Globus pallidus (tissue), 1 donor: ENCODE measurements around the gene PSG6.
"Not testable (repeated sequence)": the region's sequence is repeated elsewhere in the genome, so short reads cannot be mapped to it uniquely, and the experiment has no call there.

Source experiments
- DNase-seq: peaks from one replicate; pipeline ENCODE4 v3.0.0-alpha.2; 2015; ENCODE audit warnings: low spot score

Gene PSG6

GRCh38 chr19:42917634-42918033, at the start of gene PSG6:
Gene PSG6, minus strand, starts transcription at chr19:42917894. Its CDS starts 102 bp downstream, at chr19:42917792.
- DNase-seq = not testable (repeated sequence)

- no peak for DNase-seq
Observed at GRCh38 chr19:42965176-42965575, 47.5 kb upstream of the PSG6 start.

- DNase-seq = no peak
Observed at GRCh38 chr19:42961119-42961518, 43.4 kb upstream of the PSG6 start.

GRCh38 chr19:42952126-42952525, 34.4 kb upstream of the PSG6 start:
- DNase-seq = not testable (repeated sequence)

- DNase-seq = not testable (repeated sequence)
Observed at GRCh38 chr19:42951476-42951875, 33.8 kb upstream of the PSG6 start.

GRCh38 chr19:42942187-42942789, 24.6 kb upstream of the PSG6 start:
- no peak for DNase-seq

GRCh38 chr19:42937107-42937506, 19.4 kb upstream of the PSG6 start, which contains the start of gene PSG7:
Gene PSG7, minus strand, starts transcription at chr19:42937207. Its CDS starts 131 bp downstream, at chr19:42937076.
- DNase-seq = not testable (repeated sequence)

GRCh38 chr19:42934726-42935125, 17.0 kb upstream of the PSG6 start:
- not testable (repeated sequence) for DNase-seq

GRCh38 chr19:42934183-42934582, 16.5 kb upstream of the PSG6 start:
- DNase-seq = not testable (repeated sequence)

GRCh38 chr19:42933412-42933811, 15.7 kb upstream of the PSG6 start:
- not testable (repeated sequence) for DNase-seq

- DNase-seq = not testable (repeated sequence)
Observed at GRCh38 chr19:42932485-42933101, 14.9 kb upstream of the PSG6 start.

- not testable (repeated sequence) for DNase-seq
Observed at GRCh38 chr19:42930214-42930613, 12.5 kb upstream of the PSG6 start.

GRCh38 chr19:42928896-42929295, 11.2 kb upstream of the PSG6 start:
- DNase-seq = no peak

GRCh38 chr19:42926781-42927180, 9.1 kb upstream of the PSG6 start:
- DNase-seq = no peak

- DNase-seq = peak; percentile 21
Observed at GRCh38 chr19:42923106-42923505, 5.4 kb upstream of the PSG6 start.

- not testable (repeated sequence) for DNase-seq
Observed at GRCh38 chr19:42920971-42921370, 3.3 kb upstream of the PSG6 start.

- DNase-seq = no peak
Observed at GRCh38 chr19:42919757-42920079, 2.0 kb upstream of the PSG6 start.

- not testable (repeated sequence) for DNase-seq
Observed at GRCh38 chr19:42919070-42919756, 1.5 kb upstream of the PSG6 start.

- DNase-seq = not testable (repeated sequence)
Observed at GRCh38 chr19:42918377-42919069, 829 bp upstream of the PSG6 start.

GRCh38 chr19:42916931-42917330, 763 bp downstream of the PSG6 start:
- not testable (repeated sequence) for DNase-seq

GRCh38 chr19:42913516-42913915, 4.2 kb downstream of the PSG6 start:
- DNase-seq = not testable (repeated sequence)

GRCh38 chr19:42912941-42913340, 4.8 kb downstream of the PSG6 start:
- not testable (repeated sequence) for DNase-seq
